Measurements from ENCODE around the gene SDHA. TPM values are rescaled to one million over a fixed set of nuclear protein-coding genes. Genes with fewer than 3 reads are reported as not detected.

Gene SDHA
- total and polyA plus RNA-seq, 2 experiments from 2014 or later, result 247 to 328 TPM

- peak overlapping the region; percentile 48 for H3K27ac ChIP-seq
- H3K36me3 ChIP-seq, result no peaks in the 10 kb centered on the region
Measured at GRCh38 chr5:306011-306805, 88.1 kb downstream of the SDHA start.

More at GRCh38 chr5:306011-306805, 88.1 kb downstream of the SDHA start:
- no peak for TF ChIP-seq CTCF (IDR thresholded peaks at IDR 0.05; ENCODE audit: low read depth, low read length)
- DNase-seq (ENCODE audit: low read depth in 1 of 2, low spot score in 1 of 2), result no peak
- H3K4me1 ChIP-seq (ENCODE audit: low read depth), result peaks cover 6% of the 10 kb centered on the region
- no peaks in the 10 kb centered on the region for H3K27me3 ChIP-seq
- no peak overlapping the region for H3K4me3 ChIP-seq
- no peaks in the 10 kb centered on the region for H3K9me3 ChIP-seq (ENCODE audit: low read depth)

Other genes starting within 250 kb of the SDHA start
- gene PLEKHG4B, start 126.2 kb upstream of the SDHA start, total RNA-seq, result 15.0 and 20.1 TPM in 2 replicates
- 8.1 and 9.9 TPM in 2 replicates for gene PLEKHG4B, start 126.2 kb upstream of the SDHA start, polyA plus RNA-seq
- gene LRRC14B, start 26.8 kb upstream of the SDHA start, total RNA-seq, result 1.6 and 3.6 TPM in 2 replicates
- 1.5 and 2.7 TPM in 2 replicates for gene LRRC14B, start 26.8 kb upstream of the SDHA start, polyA plus RNA-seq
- gene CCDC127, start 167 bp upstream of the SDHA start, total RNA-seq, result 6.4 and 11.3 TPM in 2 replicates
- 15.9 and 19.3 TPM in 2 replicates for gene CCDC127, start 167 bp upstream of the SDHA start, polyA plus RNA-seq
- 69.6 and 101 TPM in 2 replicates for gene PDCD6, start 53.3 kb downstream of the SDHA start, total RNA-seq
- gene PDCD6, start 53.3 kb downstream of the SDHA start, polyA plus RNA-seq, result 115 and 145 TPM in 2 replicates
- 1.2 and 1.4 TPM in 2 replicates for gene AHRR, start 103.4 kb downstream of the SDHA start, total RNA-seq
- 0.34 and 0.99 TPM in 2 replicates for gene AHRR, start 103.4 kb downstream of the SDHA start, polyA plus RNA-seq
- gene EXOC3, start 224.9 kb downstream of the SDHA start, total RNA-seq, result 30.5 and 56.4 TPM in 2 replicates
- 34.8 and 36.3 TPM in 2 replicates for gene EXOC3, start 224.9 kb downstream of the SDHA start, polyA plus RNA-seq